Measurements from ENCODE around the gene ZC3H12D. TPM values are rescaled to one million over a fixed set of nuclear protein-coding genes. Genes with fewer than 3 reads are reported as not detected.
A peak's percentile ranks its signal among the peaks of the same experiment; 100 is the strongest.

ZC3H12D gene
- total and polyA plus RNA-seq, 9 of the 15 experiments (the other 6 are each of a cell fraction or from before 2014, with no cell fraction given) = 0.04 to 0.27 (median 0.05) TPM; not detected in 3

GRCh38 chr6:149501768-149502167 lies 17.0 kb upstream of the ZC3H12D start:
- peak; percentile 45; the same call in 1 of the 2 replicates for TF ChIP-seq ZNF121 (CRISPR knock-in tag; conservative IDR thresholded peaks at IDR 0.05)
- TF ChIP-seq EGR1 (conservative IDR thresholded peaks at IDR 0.05) = no peak
- no peak for TF ChIP-seq POLR2AphosphoS2 (IDR thresholded peaks at IDR 0.05; ENCODE audit: low read length)

GRCh38 chr6:149501201-149501600 lies 16.4 kb upstream of the ZC3H12D start:
- H3K4me3 ChIP-seq = no peak overlapping the region
- no peak overlapping the region for H3K27ac ChIP-seq (ENCODE audit: extremely low read depth, low read depth, low read length)
- H3K4me1 ChIP-seq (replicated peaks in 1 of 2; ENCODE audit: control insufficient read depth in 2 of 2, insufficient read depth in 2 of 2, low read length in 2 of 2) = peaks cover 0 to 9% of the 10 kb centered on the region in 2 experiments; a peak in 2 of 5 replicates
- H3K4me2 ChIP-seq (ENCODE audit: insufficient read depth, low read length) = no peak overlapping the region
- H3K9me3 ChIP-seq (replicated peaks; ENCODE audit: control insufficient read depth, insufficient read depth, low read depth, low read length) = no peaks in the 10 kb centered on the region
- intact Hi-C loops (cut with micrococcal nuclease) = no loop called here
- no peaks in the 10 kb centered on the region for H3K9me1 ChIP-seq (ENCODE audit: control insufficient read depth, insufficient read depth, low read length)
- H4K20me1 ChIP-seq (replicated peaks; ENCODE audit: control insufficient read depth, insufficient read depth, low read length) = no peaks in the 10 kb centered on the region
- H3K27me3 ChIP-seq (ENCODE audit: control insufficient read depth in 2 of 2, insufficient read depth in 2 of 2, low read length in 2 of 2) = no peaks in the 10 kb centered on the region
- no TSS peak for BruUV-seq (replicated peaks)
- FAIRE-seq (no peak), ATAC-seq (no peak), DNase-seq (ENCODE audit: extremely low read depth in 1 of 4, low spot score in 3 of 4) (no peak)
- in situ Hi-C loops (cut with MboI) = no loop called here
- no peak overlapping the region for H3K9ac ChIP-seq (ENCODE audit: insufficient read depth in 1 of 2, low read depth in 2 of 2, low read length in 2 of 2)
- ChIA-PET POLR2A (no interaction called here), CTCF (ENCODE audit: low intra/inter-chr PET ratio) (no interaction called here)
- no peak overlapping the region for H2AFZ ChIP-seq (ENCODE audit: low read depth, low read length)
- H3K36me3 ChIP-seq (ENCODE audit: control insufficient read depth, insufficient read depth, low read length) = peaks cover 7% of the 10 kb centered on the region; the same call in 2 of the 3 replicates
- WGBS (ENCODE audit: insufficient coverage, low coverage, missing lambda C conversion rate) = 50% methylated on average over 1 of the region's 1 CpG
- no peaks in the 10 kb centered on the region for H3K79me2 ChIP-seq (ENCODE audit: control insufficient read depth, insufficient read depth, low read length)
- no peak for TF ChIP-seq SMARCB1 (IDR thresholded peaks at IDR 0.05; ENCODE audit: insufficient read length, low read depth)
- TF ChIP-seq THRAP3 (IDR thresholded peaks at IDR 0.05; ENCODE audit: borderline replicate concordance) = no peak
- TF ChIP-seq HMBOX1 (IDR thresholded peaks at IDR 0.05) = no peak
- TF ChIP-seq MYBL2 (IDR thresholded peaks at IDR 0.05; ENCODE audit: low read depth) = no peak
- TF ChIP-seq MYBL2 (CRISPR knock-in tag; IDR thresholded peaks at IDR 0.05; ENCODE audit: borderline replicate concordance) = no peak
- TF ChIP-seq AFF1 (IDR thresholded peaks at IDR 0.05; ENCODE audit: low read depth in 1 of 2, partially characterized antibody in 2 of 2) = no peak
- no peak for TF ChIP-seq ZNF695 (CRISPR knock-in tag; IDR thresholded peaks at IDR 0.05)
- TF ChIP-seq E2F5 (CRISPR knock-in tag; IDR thresholded peaks at IDR 0.05) = no peak

More at GRCh38 chr6:149501768-149502167, 17.0 kb upstream of the ZC3H12D start:
- no peak overlapping the region for H3K4me3 ChIP-seq
- BruUV-seq (replicated peaks) = no TSS peak
- H3K4me1 ChIP-seq (replicated peaks in 1 of 2; ENCODE audit: control insufficient read depth in 2 of 2, insufficient read depth in 2 of 2, low read length in 2 of 2) = peaks cover 0 to 9% of the 10 kb centered on the region in 2 experiments; a peak in 2 of 5 replicates
- H3K36me3 ChIP-seq (ENCODE audit: control insufficient read depth, insufficient read depth, low read length) = peaks cover 7% of the 10 kb centered on the region; the same call in 2 of the 3 replicates
- no peaks in the 10 kb centered on the region for H3K27me3 ChIP-seq (ENCODE audit: control insufficient read depth in 2 of 2, insufficient read depth in 2 of 2, low read length in 2 of 2)
- no peaks in the 10 kb centered on the region for H3K79me2 ChIP-seq (ENCODE audit: control insufficient read depth, insufficient read depth, low read length)
- H3K4me2 ChIP-seq (ENCODE audit: insufficient read depth, low read length) = no peak overlapping the region
- no peaks in the 10 kb centered on the region for H3K9me1 ChIP-seq (ENCODE audit: control insufficient read depth, insufficient read depth, low read length)
- H4K20me1 ChIP-seq (replicated peaks; ENCODE audit: control insufficient read depth, insufficient read depth, low read length) = no peaks in the 10 kb centered on the region
- in situ Hi-C loops (cut with MboI) = no loop called here
- H3K27ac ChIP-seq (ENCODE audit: extremely low read depth, low read depth, low read length) = no peak overlapping the region
- H3K9ac ChIP-seq (ENCODE audit: insufficient read depth in 1 of 2, low read depth in 2 of 2, low read length in 2 of 2) = no peak overlapping the region
- H2AFZ ChIP-seq (ENCODE audit: low read depth, low read length) = no peak overlapping the region
- DNase-seq (ENCODE audit: extremely low read depth in 1 of 4, low spot score in 3 of 4) = no peak
- ATAC-seq = no peak
- peak; percentile 44 for FAIRE-seq
- no peaks in the 10 kb centered on the region for H3K9me3 ChIP-seq (replicated peaks; ENCODE audit: control insufficient read depth, insufficient read depth, low read depth, low read length)
- ChIA-PET CTCF (ENCODE audit: low intra/inter-chr PET ratio) (no interaction called here), POLR2A (no interaction called here)
- WGBS (ENCODE audit: insufficient coverage, low coverage, missing lambda C conversion rate) = 75% methylated on average over 3 of the region's 3 CpGs
- intact Hi-C loops (cut with micrococcal nuclease) = no loop called here

All from K562 (cell line).